Astrocyte (in vitro differentiated cells and primary cell): ENCODE measurements around the gene IGHMBP2. TPM values are rescaled to one million over a fixed set of nuclear protein-coding genes. Genes with fewer than 3 reads are reported as not detected.

Source experiments
- DNase-seq: peaks from one replicate; pipeline ENCODE4 v3.0.0-alpha.2; 2010; ENCODE audit warnings: low read depth
- FAIRE-seq: peaks from 2 replicates; lab custom pipeline; 2011; peaks lifted over from hg19 to GRCh38; lab: Jason Lieb, UNC
- H2AFZ ChIP-seq: 2 replicates; pipeline ENCODE4 v1.6.0; 2012; ENCODE audit warnings: low read depth, low read length, inconsistent platforms
- H3K27ac ChIP-seq: 2 replicates; pipeline ENCODE4 v1.5.1; 2011; ENCODE audit warnings: low read depth, low read length, inconsistent platforms
- H3K27me3 ChIP-seq: 2 replicates; pipeline ENCODE4 v1.6.0; 2011; ENCODE audit warnings: low read length, inconsistent platforms; ENCODE audit not compliant: insufficient read depth
- H3K36me3 ChIP-seq: 2 replicates; pipeline ENCODE4 v1.5.1; 2011; ENCODE audit warnings: low read length, inconsistent platforms; ENCODE audit not compliant: insufficient read depth
- H3K4me1 ChIP-seq: 2 replicates; pipeline ENCODE4 v1.5.1; 2011; ENCODE audit warnings: low read length, inconsistent platforms; ENCODE audit not compliant: insufficient read depth
- H3K4me2 ChIP-seq: 2 replicates; pipeline ENCODE4 v1.6.0; 2012; ENCODE audit warnings: low read length, inconsistent platforms
- H3K4me3 ChIP-seq: 2 replicates; pipeline ENCODE4 v1.5.1; 2011; ENCODE audit warnings: low read depth, mild to moderate bottlenecking, low read length, inconsistent platforms; ENCODE audit not compliant: insufficient read depth
- H3K79me2 ChIP-seq: 2 replicates; pipeline ENCODE4 v1.6.0; 2012; ENCODE audit warnings: mild to moderate bottlenecking, low read length, inconsistent platforms; ENCODE audit not compliant: insufficient read depth
- H3K9ac ChIP-seq: 2 replicates; pipeline ENCODE4 v1.6.0; 2012; ENCODE audit warnings: mild to moderate bottlenecking, low read length, inconsistent platforms
- H3K9me3 ChIP-seq: 2 replicates; pipeline ENCODE4 v1.5.1; 2012; ENCODE audit warnings: low read depth, mild to moderate bottlenecking, low read length, inconsistent platforms; ENCODE audit not compliant: insufficient read depth
- H4K20me1 ChIP-seq: 2 replicates; pipeline ENCODE4 v1.6.0; 2012; ENCODE audit warnings: low read length, inconsistent platforms; ENCODE audit not compliant: insufficient read depth
- H3K27ac Mint-ChIP-seq: one replicate; pipeline ENCODE4 v1.8.0; 2021; ENCODE audit warnings: mild to moderate bottlenecking, mixed read lengths; ENCODE audit not compliant: unreplicated experiment
- H3K27me3 Mint-ChIP-seq: one replicate; pipeline ENCODE4 v1.8.0; 2021; ENCODE audit warnings: low read depth, mixed read lengths; ENCODE audit not compliant: unreplicated experiment
- H3K36me3 Mint-ChIP-seq: one replicate; pipeline ENCODE4 v1.8.0; 2021; ENCODE audit warnings: low read depth, mixed read lengths; ENCODE audit not compliant: unreplicated experiment
- H3K4me1 Mint-ChIP-seq: one replicate; pipeline ENCODE4 v1.8.0; 2021; ENCODE audit warnings: low read depth, mixed read lengths; ENCODE audit not compliant: unreplicated experiment
- H3K4me3 Mint-ChIP-seq: one replicate; pipeline ENCODE4 v1.8.0; 2021; ENCODE audit warnings: mild to moderate bottlenecking, moderate library complexity, mixed read lengths; ENCODE audit not compliant: unreplicated experiment
- H3K9me3 Mint-ChIP-seq: one replicate; pipeline ENCODE4 v1.8.0; 2021; ENCODE audit warnings: mild to moderate bottlenecking, mixed read lengths; ENCODE audit not compliant: unreplicated experiment
- CTCF ChIP-seq: IDR thresholded peaks from 2 replicates; pipeline ENCODE4 v1.5.1; 2011; ENCODE audit warnings: low read depth, mild to moderate bottlenecking, inconsistent platforms, low read length, moderate library complexity; ENCODE audit not compliant: insufficient read depth
- EZH2 ChIP-seq: IDR thresholded peaks from 2 replicates; pipeline ENCODE4 v1.6.1; 2012; ENCODE audit warnings: mild to moderate bottlenecking, low read length, inconsistent platforms; ENCODE audit not compliant: insufficient read depth
- total RNA-seq: library from RNA; stranded (reverse); gene quantifications from 2 replicates; pipeline ENCODE4 v1.2.1, GENCODE V29; 2021

Gene IGHMBP2
- total RNA-seq, 1 donor from 2014 or later: 14.0 TPM

- peaks cover 2% of the 10 kb centered on the region for H3K36me3 Mint-ChIP-seq
- peaks cover 53% of the 10 kb centered on the region for H3K27me3 Mint-ChIP-seq
- peaks cover 24% of the 10 kb centered on the region for H3K27me3 ChIP-seq
- H3K4me1 Mint-ChIP-seq: no peaks in the 10 kb centered on the region
- DNase-seq (no peak), FAIRE-seq (no peak)
- H3K36me3 ChIP-seq: no peaks in the 10 kb centered on the region
- H3K27ac ChIP-seq: no peak overlapping the region
- no peaks in the 10 kb centered on the region for H3K79me2 ChIP-seq
- H3K9me3 Mint-ChIP-seq: peaks cover 22% of the 10 kb centered on the region
- no peaks in the 10 kb centered on the region for H3K4me1 ChIP-seq
- no peak overlapping the region for H3K4me2 ChIP-seq
- TF ChIP-seq CTCF (no peak), EZH2 (no peak)
- H3K4me3 ChIP-seq: no peak overlapping the region
- no peak overlapping the region for H3K27ac Mint-ChIP-seq
- H3K9ac ChIP-seq: no peak overlapping the region
- no peak overlapping the region for H3K4me3 Mint-ChIP-seq
- H4K20me1 ChIP-seq: no peaks in the 10 kb centered on the region
- no peak overlapping the region for H2AFZ ChIP-seq
- H3K9me3 ChIP-seq: peaks cover 3% of the 10 kb centered on the region
These were observed 64.9 kb downstream of the IGHMBP2 start for GRCh38 chr11:68968306-68969250.

DNA sequence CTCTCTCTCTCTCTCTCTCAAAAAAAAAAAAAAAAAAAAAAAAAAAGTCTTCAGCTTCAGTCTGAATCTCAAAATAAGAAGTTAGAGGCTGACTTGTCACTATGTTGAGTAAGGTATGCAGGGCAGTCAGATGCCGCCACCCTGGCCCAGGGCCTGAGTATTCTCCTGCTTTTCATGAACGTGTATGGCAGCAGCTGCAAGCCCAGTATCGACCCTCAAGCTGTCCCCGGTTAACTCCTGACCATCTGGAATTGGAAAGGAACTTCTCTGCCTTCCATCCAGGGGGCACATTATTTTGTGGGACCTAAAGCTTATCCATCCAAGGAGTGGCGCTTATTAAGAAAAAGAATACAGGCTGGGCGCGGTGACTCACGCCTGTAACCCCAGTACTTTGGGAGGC is 65.7 kb downstream of the IGHMBP2 start:
- Mint-ChIP-seq H3K9me3 (peaks cover 16% of the 10 kb centered on the region), H3K4me1 (no peaks in the 10 kb centered on the region), H3K27me3 (peaks cover 54% of the 10 kb centered on the region), H3K27ac (no peak overlapping the region), H3K36me3 (peaks cover 2% of the 10 kb centered on the region), H3K4me3 (no peak overlapping the region)
- Histone ChIP-seq H3K27me3 (peaks cover 25% of the 10 kb centered on the region), H2AFZ (no peak overlapping the region), H3K9me3 (no peaks in the 10 kb centered on the region), H3K79me2 (no peaks in the 10 kb centered on the region), H4K20me1 (no peaks in the 10 kb centered on the region), H3K36me3 (no peaks in the 10 kb centered on the region), H3K4me2 (no peak overlapping the region), H3K4me1 (no peaks in the 10 kb centered on the region), H3K4me3 (no peak overlapping the region), H3K9ac (no peak overlapping the region), H3K27ac (no peak overlapping the region)
- no peak for TF ChIP-seq EZH2
- no peak for TF ChIP-seq CTCF
- DNase-seq (no peak), FAIRE-seq (no peak)
